Measurements from ENCODE around the gene PLK2.

PLK2 gene

DNA sequence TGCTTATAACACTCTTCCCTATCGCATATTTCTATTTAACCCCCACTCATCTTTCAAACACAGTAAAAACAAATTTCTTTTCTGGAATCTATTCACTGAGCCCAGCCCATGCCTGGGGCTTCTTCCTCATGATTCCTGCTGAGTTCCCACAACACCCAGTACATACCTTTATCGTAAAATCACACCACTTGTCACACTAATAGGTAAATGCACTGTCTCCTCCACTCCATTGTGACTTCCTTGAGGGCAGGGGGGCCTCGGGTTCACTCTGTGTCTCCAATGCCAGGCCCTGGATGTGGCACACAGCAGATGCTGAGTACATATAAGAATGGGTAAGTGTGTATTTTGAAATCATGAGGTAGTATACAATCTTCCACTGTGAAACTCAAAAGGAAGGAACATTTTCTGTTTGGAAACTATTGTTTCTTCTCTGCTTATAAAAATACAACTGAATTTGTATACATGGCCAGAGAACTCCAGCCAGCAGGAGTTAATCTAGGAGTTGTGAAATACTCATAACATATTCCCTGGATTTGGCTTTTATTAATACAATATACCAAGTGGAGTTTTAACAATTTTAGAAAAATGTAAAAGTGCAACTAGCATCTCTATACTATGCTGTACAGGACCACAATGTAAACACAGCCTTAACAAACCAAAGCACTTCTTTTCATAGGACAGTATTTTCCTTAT lies 7.2 kb downstream of the PLK2 start:
- Histone ChIP-seq H3K9me3 (ENCODE audit: control insufficient read depth, low read length) (no peaks in the 10 kb centered on the region), H3K4me1 (ENCODE audit: control insufficient read depth, insufficient read depth, low read length, poor library complexity, severe bottlenecking) (no peaks in the 10 kb centered on the region), H3K27me3 (replicated peaks; ENCODE audit: control insufficient read depth, insufficient read depth, low read length, poor library complexity, severe bottlenecking) (no peaks in the 10 kb centered on the region), H3K36me3 (ENCODE audit: control insufficient read depth, insufficient read depth, low read length) (no peaks in the 10 kb centered on the region), H3K27ac (ENCODE audit: insufficient read depth, low read length, poor library complexity, severe bottlenecking) (no peak overlapping the region), H3K4me3 (ENCODE audit: insufficient read depth, low read depth, low read length, poor library complexity, severe bottlenecking) (no peak overlapping the region)
- DNase-seq, result no peak

DNA sequence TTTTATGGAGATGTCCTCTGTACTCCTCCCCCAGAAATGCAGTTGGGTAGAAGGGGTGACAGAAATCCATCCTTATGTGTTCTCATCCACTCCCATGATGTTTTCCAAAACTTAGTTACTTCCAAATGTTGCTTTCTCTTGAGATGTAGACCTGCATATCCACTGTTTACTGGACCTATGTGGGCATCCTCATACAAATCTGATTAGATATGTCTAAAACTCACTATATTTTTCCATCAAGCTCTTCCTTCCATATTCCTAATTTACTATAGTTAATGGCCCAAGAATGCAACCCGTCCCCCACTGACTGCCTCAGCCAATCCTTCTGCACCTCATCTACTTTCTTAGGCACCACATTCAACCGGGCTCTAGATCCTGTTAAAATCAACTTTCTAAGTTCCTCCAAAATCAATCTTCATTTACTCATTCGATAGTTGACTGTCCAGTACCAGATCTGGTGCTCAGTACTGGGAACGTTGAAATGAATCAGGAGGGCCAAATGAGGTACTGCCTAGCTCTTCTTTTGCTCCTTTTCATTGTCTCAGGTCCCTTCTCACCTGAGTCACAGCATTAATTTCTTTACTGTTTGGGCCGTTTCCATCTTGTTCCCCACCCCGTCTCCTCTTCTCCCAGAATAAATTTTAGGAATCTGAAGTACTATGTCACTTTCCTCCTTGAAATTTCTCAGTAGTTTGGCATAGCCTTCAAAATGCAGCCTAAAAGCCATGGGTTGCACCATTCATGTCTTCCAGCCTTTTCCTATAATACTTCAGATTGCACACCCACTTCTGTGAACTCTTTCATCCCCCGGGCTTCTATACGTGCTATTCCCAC lies 7.9 kb downstream of the PLK2 start:
- no peak overlapping the region for H3K27ac ChIP-seq (ENCODE audit: insufficient read depth, low read length, poor library complexity, severe bottlenecking)
- no peaks in the 10 kb centered on the region for H3K36me3 ChIP-seq (ENCODE audit: control insufficient read depth, insufficient read depth, low read length)

DNA sequence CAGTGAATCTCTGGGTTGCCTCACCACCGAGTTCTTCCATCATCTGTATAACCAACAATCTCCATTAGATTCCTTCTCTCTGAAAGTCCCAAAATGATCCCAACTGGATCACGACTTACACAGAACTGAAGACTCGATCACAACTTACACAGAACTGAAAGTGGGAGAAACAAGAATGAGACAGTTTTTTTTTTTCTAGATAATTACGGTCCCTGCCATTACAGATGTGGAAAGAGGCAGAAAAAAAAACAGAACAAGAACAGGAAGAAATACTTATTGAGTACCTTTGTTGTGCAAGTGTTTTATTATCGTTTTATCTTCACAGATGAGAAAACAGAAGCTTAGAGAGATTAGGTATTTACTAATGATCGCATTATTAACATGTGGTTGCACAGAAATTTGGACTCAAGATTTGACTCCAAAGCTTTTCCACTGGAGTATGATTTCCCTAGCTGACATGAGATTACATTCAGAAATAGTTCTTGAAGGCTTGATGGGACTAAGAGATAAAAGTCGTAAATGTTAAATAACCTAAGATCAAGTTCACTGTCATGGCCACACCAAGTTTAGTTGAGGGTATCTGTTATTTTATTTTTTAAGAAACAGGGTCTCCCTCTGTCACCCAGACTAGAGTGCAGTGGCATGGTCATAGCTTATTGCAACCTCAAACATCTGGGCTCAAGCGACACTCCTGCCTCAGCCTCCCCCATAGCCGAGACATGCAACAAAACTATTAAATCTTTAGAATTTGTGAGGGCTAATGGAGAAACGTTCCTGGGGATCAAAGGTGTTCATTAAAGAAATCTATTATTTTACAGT lies 8.9 kb downstream of the PLK2 start:
- DNase-seq, result no peak
- Histone ChIP-seq H3K4me3 (ENCODE audit: insufficient read depth, low read depth, low read length, poor library complexity, severe bottlenecking) (no peak overlapping the region), H3K36me3 (ENCODE audit: control insufficient read depth, insufficient read depth, low read length) (no peaks in the 10 kb centered on the region), H3K27me3 (replicated peaks; ENCODE audit: control insufficient read depth, insufficient read depth, low read length, poor library complexity, severe bottlenecking) (no peaks in the 10 kb centered on the region), H3K4me1 (ENCODE audit: control insufficient read depth, insufficient read depth, low read length, poor library complexity, severe bottlenecking) (no peaks in the 10 kb centered on the region), H3K9me3 (ENCODE audit: control insufficient read depth, low read length) (no peaks in the 10 kb centered on the region), H3K27ac (ENCODE audit: insufficient read depth, low read length, poor library complexity, severe bottlenecking) (no peak overlapping the region)

More for the DNA sequence above, 7.9 kb downstream of the PLK2 start:
- DNase-seq, result no peak
- Histone ChIP-seq H3K4me3 (ENCODE audit: insufficient read depth, low read depth, low read length, poor library complexity, severe bottlenecking) (no peak overlapping the region), H3K4me1 (ENCODE audit: control insufficient read depth, insufficient read depth, low read length, poor library complexity, severe bottlenecking) (no peaks in the 10 kb centered on the region), H3K27me3 (replicated peaks; ENCODE audit: control insufficient read depth, insufficient read depth, low read length, poor library complexity, severe bottlenecking) (no peaks in the 10 kb centered on the region), H3K9me3 (ENCODE audit: control insufficient read depth, low read length) (no peaks in the 10 kb centered on the region)

- H3K4me1 ChIP-seq (ENCODE audit: control insufficient read depth, insufficient read depth, low read length, poor library complexity, severe bottlenecking), result no peaks in the 10 kb centered on the region
- DNase-seq, result no peak
Observed at GRCh38 chr5:58450018-58450417, 9.9 kb downstream of the PLK2 start.

DNA sequence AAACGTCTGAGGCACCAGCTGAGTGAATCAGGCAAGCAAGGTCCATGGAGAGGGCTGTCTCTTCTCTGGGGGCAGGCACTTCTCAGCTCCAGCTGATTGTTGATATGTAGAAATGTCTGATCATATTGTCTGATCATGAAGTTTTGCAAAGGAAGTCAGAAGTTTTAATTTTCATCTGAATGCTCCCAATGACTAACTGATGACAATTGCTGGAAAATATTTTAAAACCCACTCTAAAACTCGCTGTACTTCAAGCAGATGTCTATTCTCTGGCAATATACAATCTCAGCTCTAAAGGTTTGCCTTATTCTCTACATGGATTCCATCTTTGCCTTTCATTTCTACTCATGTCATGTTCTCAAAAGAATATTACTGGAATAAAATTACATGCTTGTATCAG lies 12.7 kb downstream of the PLK2 start:
- Histone ChIP-seq H3K4me1 (ENCODE audit: control insufficient read depth, insufficient read depth, low read length, poor library complexity, severe bottlenecking) (no peaks in the 10 kb centered on the region), H3K36me3 (ENCODE audit: control insufficient read depth, insufficient read depth, low read length) (no peaks in the 10 kb centered on the region), H3K9me3 (ENCODE audit: control insufficient read depth, low read length) (no peaks in the 10 kb centered on the region), H3K4me3 (ENCODE audit: insufficient read depth, low read depth, low read length, poor library complexity, severe bottlenecking) (no peak overlapping the region), H3K27me3 (replicated peaks; ENCODE audit: control insufficient read depth, insufficient read depth, low read length, poor library complexity, severe bottlenecking) (no peaks in the 10 kb centered on the region), H3K27ac (ENCODE audit: insufficient read depth, low read length, poor library complexity, severe bottlenecking) (no peak overlapping the region)
- no peak for DNase-seq

More at GRCh38 chr5:58450018-58450417, 9.9 kb downstream of the PLK2 start:
- H3K27ac ChIP-seq (ENCODE audit: insufficient read depth, low read length, poor library complexity, severe bottlenecking), result no peak overlapping the region
- H3K4me3 ChIP-seq (ENCODE audit: insufficient read depth, low read depth, low read length, poor library complexity, severe bottlenecking), result no peak overlapping the region
- H3K36me3 ChIP-seq (ENCODE audit: control insufficient read depth, insufficient read depth, low read length), result no peaks in the 10 kb centered on the region
- no peaks in the 10 kb centered on the region for H3K9me3 ChIP-seq (ENCODE audit: control insufficient read depth, low read length)
- no peaks in the 10 kb centered on the region for H3K27me3 ChIP-seq (replicated peaks; ENCODE audit: control insufficient read depth, insufficient read depth, low read length, poor library complexity, severe bottlenecking)

DNA sequence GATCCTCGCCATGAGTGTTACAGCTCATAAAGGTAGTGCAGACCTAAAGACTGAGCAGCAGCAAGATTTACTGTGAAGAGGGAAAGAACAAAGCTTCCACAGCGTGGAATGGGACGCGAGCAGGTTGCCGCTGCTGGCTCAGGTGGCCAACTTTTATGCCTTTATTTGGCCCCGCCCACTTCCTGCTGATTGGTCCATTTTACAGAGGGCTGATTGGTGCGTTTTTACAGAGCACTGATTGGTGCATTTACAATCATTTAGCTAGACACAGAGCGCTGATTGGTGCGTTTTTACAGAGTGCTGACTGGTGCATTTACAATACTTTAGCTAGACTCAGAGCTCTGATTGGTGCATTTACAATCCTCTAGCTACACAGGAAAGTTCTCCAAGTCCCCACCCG lies 13.9 kb downstream of the PLK2 start:
- Histone ChIP-seq H3K27me3 (replicated peaks; ENCODE audit: control insufficient read depth, insufficient read depth, low read length, poor library complexity, severe bottlenecking) (peaks cover 3% of the 10 kb centered on the region), H3K4me1 (ENCODE audit: control insufficient read depth, insufficient read depth, low read length, poor library complexity, severe bottlenecking) (no peaks in the 10 kb centered on the region), H3K4me3 (ENCODE audit: insufficient read depth, low read depth, low read length, poor library complexity, severe bottlenecking) (no peak overlapping the region), H3K27ac (ENCODE audit: insufficient read depth, low read length, poor library complexity, severe bottlenecking) (no peak overlapping the region), H3K9me3 (ENCODE audit: control insufficient read depth, low read length) (no peaks in the 10 kb centered on the region), H3K36me3 (ENCODE audit: control insufficient read depth, insufficient read depth, low read length) (no peaks in the 10 kb centered on the region)
- DNase-seq, result no peak

- peaks cover 3% of the 10 kb centered on the region for H3K27me3 ChIP-seq (replicated peaks; ENCODE audit: control insufficient read depth, insufficient read depth, low read length, poor library complexity, severe bottlenecking)
- DNase-seq, result no peak
- H3K36me3 ChIP-seq (ENCODE audit: control insufficient read depth, insufficient read depth, low read length), result no peaks in the 10 kb centered on the region
- no peak overlapping the region for H3K4me3 ChIP-seq (ENCODE audit: insufficient read depth, low read depth, low read length, poor library complexity, severe bottlenecking)
- no peaks in the 10 kb centered on the region for H3K9me3 ChIP-seq (ENCODE audit: control insufficient read depth, low read length)
- no peaks in the 10 kb centered on the region for H3K4me1 ChIP-seq (ENCODE audit: control insufficient read depth, insufficient read depth, low read length, poor library complexity, severe bottlenecking)
- H3K27ac ChIP-seq (ENCODE audit: insufficient read depth, low read length, poor library complexity, severe bottlenecking), result no peak overlapping the region
Observed at GRCh38 chr5:58444805-58445204, 15.1 kb downstream of the PLK2 start.

GRCh38 chr5:58440901-58441460 lies 18.9 kb downstream of the PLK2 start:
- Histone ChIP-seq H3K4me3 (ENCODE audit: insufficient read depth, low read depth, low read length, poor library complexity, severe bottlenecking) (no peak overlapping the region), H3K9me3 (ENCODE audit: control insufficient read depth, low read length) (no peaks in the 10 kb centered on the region), H3K36me3 (ENCODE audit: control insufficient read depth, insufficient read depth, low read length) (no peaks in the 10 kb centered on the region), H3K27me3 (replicated peaks; ENCODE audit: control insufficient read depth, insufficient read depth, low read length, poor library complexity, severe bottlenecking) (peaks cover 3% of the 10 kb centered on the region), H3K4me1 (ENCODE audit: control insufficient read depth, insufficient read depth, low read length, poor library complexity, severe bottlenecking) (no peaks in the 10 kb centered on the region), H3K27ac (ENCODE audit: insufficient read depth, low read length, poor library complexity, severe bottlenecking) (no peak overlapping the region)
- DNase-seq, result no peak

- H3K36me3 ChIP-seq (ENCODE audit: control insufficient read depth, insufficient read depth, low read length), result no peaks in the 10 kb centered on the region
- H3K27ac ChIP-seq (ENCODE audit: insufficient read depth, low read length, poor library complexity, severe bottlenecking), result no peak overlapping the region
- no peak overlapping the region for H3K4me3 ChIP-seq (ENCODE audit: insufficient read depth, low read depth, low read length, poor library complexity, severe bottlenecking)
- DNase-seq, result no peak
- no peaks in the 10 kb centered on the region for H3K9me3 ChIP-seq (ENCODE audit: control insufficient read depth, low read length)
- peaks cover 3% of the 10 kb centered on the region for H3K27me3 ChIP-seq (replicated peaks; ENCODE audit: control insufficient read depth, insufficient read depth, low read length, poor library complexity, severe bottlenecking)
- H3K4me1 ChIP-seq (ENCODE audit: control insufficient read depth, insufficient read depth, low read length, poor library complexity, severe bottlenecking), result no peaks in the 10 kb centered on the region
Observed at GRCh38 chr5:58439094-58439644, 20.7 kb downstream of the PLK2 start.

All from effector memory CD4-positive, alpha-beta T cell (primary cell).